Panc1 (cell line): Measurements from ENCODE around the gene INTS1. TPM values are rescaled to one million over a fixed set of nuclear protein-coding genes. Genes with fewer than 3 reads are reported as not detected.

Experiments
- ATAC-seq: fragments of 200-7000 bp; cut with Tn5 transposase; 2 replicates; pipeline ENCODE4 v1.9.1; 2020; ENCODE audit warnings: mild to moderate bottlenecking, moderate library complexity
- BruUV-seq: library from RNA; stranded (reverse); fragments of 400-500 nt; replicated peaks from 2 replicates; lab custom pipeline; 2021; lab: Mats Ljungman, UMichigan
- CTCF ChIA-PET: fragments of 300-600 bp; sonication (Branson Sonifier 250); formaldehyde crosslinking; loops from one replicate; lab custom pipeline; 2022; ENCODE audit warnings: antibody characterized with exemption; lab: Charles Lee
- POLR2A ChIA-PET: fragments of 300-600 bp; sonication (Branson Sonifier 250); formaldehyde crosslinking; loops from one replicate; lab custom pipeline; 2022; ENCODE audit warnings: antibody characterized with exemption; lab: Charles Lee
- DNase-seq: peaks from one replicate; pipeline ENCODE4 v3.0.0-alpha.2; 2010; ENCODE audit warnings: low read depth, low spot score
- H3K27ac ChIP-seq: 2 replicates; pipeline ENCODE4 v1.5.1; 2011; ENCODE audit warnings: mild to moderate bottlenecking, low read length, inconsistent platforms
- H3K27me3 ChIP-seq: fragments of 200-500 bp; sonication (Bioruptor generic); 2 replicates; pipeline ENCODE4 v1.6.0; 2014; ENCODE audit warnings: low read length, inconsistent platforms; ENCODE audit not compliant: control insufficient read depth, insufficient read depth
- H3K36me3 ChIP-seq: fragments of 200-500 bp; sonication (Bioruptor generic); 2 replicates; pipeline ENCODE4 v1.5.1; 2014; ENCODE audit warnings: inconsistent platforms, mild to moderate bottlenecking, low read length, moderate library complexity; ENCODE audit not compliant: control insufficient read depth, insufficient read depth
- H3K4me1 ChIP-seq: 2 replicates; pipeline ENCODE4 v1.5.1; 2011; ENCODE audit warnings: inconsistent platforms, mild to moderate bottlenecking, low read length, moderate library complexity; ENCODE audit not compliant: control insufficient read depth, insufficient read depth
- H3K4me3 ChIP-seq, 2 experiments: 2 replicates each; pipeline ENCODE4 v1.5.1; 2011 to 2012; ENCODE audit warnings: low read depth in 2 of 2, low read length in 2 of 2, mild to moderate bottlenecking in 2 of 2, inconsistent platforms in 1 of 2, moderate library complexity in 1 of 2
- H3K9me3 ChIP-seq: fragments of 200-500 bp; sonication (Bioruptor generic); 2 replicates; pipeline ENCODE4 v1.5.1; 2014; ENCODE audit warnings: low read depth, mild to moderate bottlenecking, inconsistent platforms, low read length, moderate library complexity; ENCODE audit not compliant: control insufficient read depth, insufficient read depth
- POLR2AphosphoS5 ChIP-seq: IDR thresholded peaks from 2 replicates; pipeline ENCODE4 v1.6.1; 2012; ENCODE audit warnings: mild to moderate bottlenecking, low read depth, low read length, moderate library complexity
- SIN3A ChIP-seq: IDR thresholded peaks from 2 replicates; pipeline ENCODE4 v1.6.1; 2012; ENCODE audit warnings: low read depth, mild to moderate bottlenecking, low read length, moderate library complexity, borderline replicate concordance; ENCODE audit not compliant: insufficient read depth
- TCF7L2 ChIP-seq: IDR thresholded peaks from 2 replicates; pipeline ENCODE4 v1.6.1; 2011; ENCODE audit warnings: mild to moderate bottlenecking, low read depth, low read length, inconsistent platforms
- in situ Hi-C: cut with HindIII; loops from 2 replicates; pipeline ENCODE4 v1.10.0; 2016; ENCODE audit warnings: low sequenced_read_pairs, low pct_unique_long_range_greater_than_20kb
- intact Hi-C: fragments of 100-400 bp; cut with micrococcal nuclease; formaldehyde crosslinking; loops from one replicate; pipeline ENCODE4 v1.10.0; 2022; ENCODE audit not compliant: unreplicated experiment
- total RNA-seq: library from RNA; stranded (reverse); gene quantifications from one replicate; pipeline ENCODE4 v1.2.1, GENCODE V29; 2021; ENCODE audit not compliant: unreplicated experiment
- TF ChIP-seq, protein P1 (sequence below), 2 experiments: IDR thresholded peaks; 2 replicates each; pipeline ENCODE4 v1.6.1; 2011 to 2012; ENCODE audit warnings: low read depth in 2 of 2, control low read depth in 1 of 2, low read length in 1 of 2, mild to moderate bottlenecking in 1 of 2, moderate library complexity in 1 of 2; ENCODE audit not compliant: insufficient read depth in 1 of 2
- TF ChIP-seq, protein P2 (sequence below): fragments of 450-650 bp; IDR thresholded peaks from 2 replicates; pipeline ENCODE4 v1.5.1; 2017; ENCODE audit warnings: mild to moderate bottlenecking

Gene INTS1
- total RNA-seq, 1 experiment from 2014 or later = 173 TPM

DNA sequence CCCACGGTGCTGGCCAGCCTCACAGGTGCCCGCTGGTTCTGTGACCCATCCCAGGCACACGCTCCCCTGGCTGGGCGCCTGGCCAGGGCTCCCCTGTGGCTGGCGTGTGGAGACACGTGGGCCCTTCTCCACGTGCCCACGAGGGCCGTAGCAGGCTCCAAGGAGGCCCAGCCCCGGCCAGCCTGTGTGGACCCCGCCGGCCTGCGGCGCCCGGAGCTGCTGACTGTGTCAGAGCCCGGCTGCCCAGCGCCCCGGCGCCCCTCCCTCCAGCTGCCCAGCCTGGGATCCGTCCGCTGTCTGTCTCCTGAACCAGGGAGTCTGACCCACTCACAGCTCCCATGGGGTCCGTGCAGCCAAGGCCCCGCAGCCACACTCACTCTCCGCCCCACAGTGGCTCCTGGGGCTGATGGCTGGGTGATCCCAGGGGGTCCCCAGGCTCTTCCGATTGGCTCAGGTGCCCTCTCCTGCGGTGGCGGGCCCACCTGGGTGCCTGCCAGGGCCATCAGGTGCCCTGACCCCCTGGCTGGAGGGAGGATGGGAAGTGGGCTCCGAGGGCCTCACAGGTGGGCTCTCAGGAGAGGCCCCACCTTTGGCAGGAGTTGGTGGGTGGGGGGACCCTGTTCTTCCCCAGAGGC, 42.2 kb upstream of the INTS1 start:
- TF ChIP-seq TCF7L2 (no peak), POLR2AphosphoS5 (no peak), SIN3A (no peak)
- TF ChIP-seq, protein P1, sequence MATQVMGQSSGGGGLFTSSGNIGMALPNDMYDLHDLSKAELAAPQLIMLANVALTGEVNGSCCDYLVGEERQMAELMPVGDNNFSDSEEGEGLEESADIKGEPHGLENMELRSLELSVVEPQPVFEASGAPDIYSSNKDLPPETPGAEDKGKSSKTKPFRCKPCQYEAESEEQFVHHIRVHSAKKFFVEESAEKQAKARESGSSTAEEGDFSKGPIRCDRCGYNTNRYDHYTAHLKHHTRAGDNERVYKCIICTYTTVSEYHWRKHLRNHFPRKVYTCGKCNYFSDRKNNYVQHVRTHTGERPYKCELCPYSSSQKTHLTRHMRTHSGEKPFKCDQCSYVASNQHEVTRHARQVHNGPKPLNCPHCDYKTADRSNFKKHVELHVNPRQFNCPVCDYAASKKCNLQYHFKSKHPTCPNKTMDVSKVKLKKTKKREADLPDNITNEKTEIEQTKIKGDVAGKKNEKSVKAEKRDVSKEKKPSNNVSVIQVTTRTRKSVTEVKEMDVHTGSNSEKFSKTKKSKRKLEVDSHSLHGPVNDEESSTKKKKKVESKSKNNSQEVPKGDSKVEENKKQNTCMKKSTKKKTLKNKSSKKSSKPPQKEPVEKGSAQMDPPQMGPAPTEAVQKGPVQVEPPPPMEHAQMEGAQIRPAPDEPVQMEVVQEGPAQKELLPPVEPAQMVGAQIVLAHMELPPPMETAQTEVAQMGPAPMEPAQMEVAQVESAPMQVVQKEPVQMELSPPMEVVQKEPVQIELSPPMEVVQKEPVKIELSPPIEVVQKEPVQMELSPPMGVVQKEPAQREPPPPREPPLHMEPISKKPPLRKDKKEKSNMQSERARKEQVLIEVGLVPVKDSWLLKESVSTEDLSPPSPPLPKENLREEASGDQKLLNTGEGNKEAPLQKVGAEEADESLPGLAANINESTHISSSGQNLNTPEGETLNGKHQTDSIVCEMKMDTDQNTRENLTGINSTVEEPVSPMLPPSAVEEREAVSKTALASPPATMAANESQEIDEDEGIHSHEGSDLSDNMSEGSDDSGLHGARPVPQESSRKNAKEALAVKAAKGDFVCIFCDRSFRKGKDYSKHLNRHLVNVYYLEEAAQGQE (IDR thresholded peaks at IDR 0.05; ENCODE audit: insufficient read depth in 1 of 2, low read depth in 2 of 2, low read length in 1 of 2) = no peak
- TF ChIP-seq, protein P2, sequence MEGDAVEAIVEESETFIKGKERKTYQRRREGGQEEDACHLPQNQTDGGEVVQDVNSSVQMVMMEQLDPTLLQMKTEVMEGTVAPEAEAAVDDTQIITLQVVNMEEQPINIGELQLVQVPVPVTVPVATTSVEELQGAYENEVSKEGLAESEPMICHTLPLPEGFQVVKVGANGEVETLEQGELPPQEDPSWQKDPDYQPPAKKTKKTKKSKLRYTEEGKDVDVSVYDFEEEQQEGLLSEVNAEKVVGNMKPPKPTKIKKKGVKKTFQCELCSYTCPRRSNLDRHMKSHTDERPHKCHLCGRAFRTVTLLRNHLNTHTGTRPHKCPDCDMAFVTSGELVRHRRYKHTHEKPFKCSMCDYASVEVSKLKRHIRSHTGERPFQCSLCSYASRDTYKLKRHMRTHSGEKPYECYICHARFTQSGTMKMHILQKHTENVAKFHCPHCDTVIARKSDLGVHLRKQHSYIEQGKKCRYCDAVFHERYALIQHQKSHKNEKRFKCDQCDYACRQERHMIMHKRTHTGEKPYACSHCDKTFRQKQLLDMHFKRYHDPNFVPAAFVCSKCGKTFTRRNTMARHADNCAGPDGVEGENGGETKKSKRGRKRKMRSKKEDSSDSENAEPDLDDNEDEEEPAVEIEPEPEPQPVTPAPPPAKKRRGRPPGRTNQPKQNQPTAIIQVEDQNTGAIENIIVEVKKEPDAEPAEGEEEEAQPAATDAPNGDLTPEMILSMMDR = no peak
- no peak for ATAC-seq
- Histone ChIP-seq H3K9me3 (no peaks in the 10 kb centered on the region), H3K27me3 (no peaks in the 10 kb centered on the region), H3K36me3 (no peaks in the 10 kb centered on the region), H3K4me1 (peaks cover 48% of the 10 kb centered on the region), H3K27ac (peak overlapping the region; percentile 42), H3K4me3 (no peak overlapping the region)
- intact Hi-C loops = no loop called here
- in situ Hi-C loops = no loop called here
- no TSS peak for BruUV-seq
- CTCF ChIA-PET = no interaction called here
- no peak for DNase-seq
- POLR2A ChIA-PET = no interaction called here

DNA sequence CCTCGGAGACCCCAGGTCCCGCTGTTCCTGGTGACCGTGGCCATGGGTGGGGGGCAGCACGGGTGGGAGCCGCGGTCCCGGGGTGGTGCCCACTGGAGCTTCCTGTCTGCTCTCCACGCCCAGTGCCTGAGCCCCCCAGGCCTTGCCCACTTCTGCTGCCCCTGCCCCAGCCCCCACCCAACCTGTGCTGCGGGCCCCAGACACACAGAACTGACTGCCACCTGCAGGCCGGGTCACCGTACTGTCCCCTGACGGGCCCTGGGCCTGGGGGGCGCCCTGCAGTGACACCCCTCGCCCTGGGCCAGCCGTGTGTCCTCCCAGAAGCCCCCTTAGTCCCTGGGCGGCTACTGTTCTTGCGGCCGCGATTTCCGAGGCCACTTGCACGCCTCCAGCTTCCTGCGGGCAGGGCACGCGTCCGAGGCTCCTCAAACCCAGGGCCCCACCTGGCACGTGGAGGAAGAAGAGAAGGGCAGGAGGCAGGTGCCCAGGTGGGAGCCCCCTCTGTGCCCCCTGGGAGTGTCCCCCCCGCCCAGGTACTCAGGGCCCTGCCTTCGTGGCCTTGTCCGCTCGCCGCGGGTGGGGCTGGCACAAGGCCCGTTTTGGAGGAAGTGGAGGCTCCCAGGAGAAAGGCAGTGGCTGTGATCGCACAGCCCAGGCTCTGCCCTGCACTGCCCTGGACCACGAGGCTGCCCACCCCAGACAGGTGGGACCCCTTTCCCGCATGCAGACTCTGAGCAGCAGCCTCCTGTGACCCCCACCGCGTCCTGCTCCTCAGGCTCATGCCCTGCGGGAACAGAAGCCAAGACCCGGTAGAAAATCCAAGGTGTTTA, 41.4 kb upstream of the INTS1 start:
- Histone ChIP-seq H3K4me3 (no peak overlapping the region), H3K9me3 (no peaks in the 10 kb centered on the region), H3K36me3 (no peaks in the 10 kb centered on the region; the same call in 1 of the 2 replicates), H3K27me3 (no peaks in the 10 kb centered on the region), H3K27ac (peak overlapping the region; percentile 78), H3K4me1 (peaks cover 53% of the 10 kb centered on the region)
- TF ChIP-seq, protein P2 = peak; percentile 83
- no peak for TF ChIP-seq SIN3A
- intact Hi-C loops (no loop called here), in situ Hi-C loops (no loop called here)
- POLR2A ChIA-PET = no interaction called here
- ATAC-seq (peak; percentile 25), DNase-seq (no peak)
- no TSS peak for BruUV-seq
- CTCF ChIA-PET = interaction anchor here (0.6 to 0.7 kb wide), 3 partner anchors 19 to 128 kb away, joined by 3 to 4 read pairs (median 3); no protein-coding TSS in a partner anchor
